Measurements from ENCODE around the gene CTBP1.

GRCh38 chr4:1178300-1179088 lies 70.4 kb downstream of the CTBP1 start:
- TF ChIP-seq CTCF (conservative IDR thresholded peaks at IDR 0.05) (no peak), ZFX (IDR thresholded peaks at IDR 0.05) (no peak)
